ENCODE data around the gene ZNF831.

The ZNF831 gene

GRCh38 chr20:59181936-59182335 is 18.3 kb downstream of the ZNF831 start:
- no peak for DNase-seq (ENCODE audit: low spot score)

DNA sequence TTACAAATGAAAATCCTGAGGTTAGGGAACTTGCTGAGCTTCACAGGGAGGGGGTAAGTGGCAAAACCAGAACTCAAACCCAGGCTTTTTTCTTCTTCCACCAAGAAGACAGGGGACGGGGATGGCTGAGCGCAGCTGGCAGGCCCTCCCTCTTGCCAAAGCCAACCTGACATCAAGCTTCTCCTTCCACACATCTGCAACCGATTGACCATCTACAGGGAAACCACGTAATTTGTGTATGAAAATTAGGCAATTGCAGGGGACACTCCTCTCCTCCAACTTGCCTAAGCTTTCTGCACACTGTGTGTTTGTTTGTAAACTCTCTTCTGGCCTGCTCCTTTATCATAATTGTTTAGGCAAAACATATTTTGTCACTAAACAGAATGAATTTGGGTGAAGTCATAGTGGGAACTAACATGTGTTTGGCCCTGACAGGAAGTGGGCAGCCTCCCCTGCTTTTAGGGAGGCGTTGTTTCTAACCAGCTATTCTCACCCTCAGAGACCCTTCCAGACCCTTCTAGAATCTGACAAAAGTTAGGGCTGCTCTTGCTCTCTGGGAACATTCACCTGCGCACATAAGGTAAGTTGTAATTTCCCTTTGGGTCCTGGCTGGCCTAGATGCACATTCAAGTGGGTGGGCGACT is 18.9 kb downstream of the ZNF831 start:
- DNase-seq (ENCODE audit: low spot score) = no peak

GRCh38 chr20:59183751-59184150 is 20.1 kb downstream of the ZNF831 start:
- no peak for DNase-seq (ENCODE audit: low spot score)

DNA sequence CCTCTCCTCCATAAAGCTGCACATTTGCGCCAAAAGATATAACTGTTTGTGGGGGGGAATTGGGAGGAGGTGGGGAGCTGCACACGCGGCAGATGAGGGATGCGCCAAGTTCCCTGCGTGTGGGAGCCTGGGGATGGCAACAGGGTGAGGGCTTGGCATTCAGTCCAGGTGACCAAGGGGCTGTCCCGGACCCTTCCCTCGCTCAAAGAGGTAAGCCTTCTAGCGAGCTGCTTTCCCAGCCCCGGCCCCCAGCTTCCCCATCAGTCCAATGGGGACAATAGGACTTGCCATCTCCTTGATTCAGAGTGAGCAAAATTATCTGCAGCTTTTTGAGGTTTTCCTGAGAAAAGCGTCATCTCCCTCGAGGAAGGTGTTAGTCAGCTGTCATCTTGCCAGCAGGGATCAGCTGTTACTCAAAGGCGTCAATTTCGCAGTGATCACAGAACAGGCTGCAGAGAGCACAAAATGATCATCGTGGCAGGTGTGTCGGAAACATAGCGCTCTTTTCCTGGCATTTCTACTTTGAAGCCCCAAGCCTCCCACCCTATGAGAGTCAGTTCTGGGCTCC is 21.3 kb downstream of the ZNF831 start:
- DNase-seq (ENCODE audit: low spot score) = no peak

DNA sequence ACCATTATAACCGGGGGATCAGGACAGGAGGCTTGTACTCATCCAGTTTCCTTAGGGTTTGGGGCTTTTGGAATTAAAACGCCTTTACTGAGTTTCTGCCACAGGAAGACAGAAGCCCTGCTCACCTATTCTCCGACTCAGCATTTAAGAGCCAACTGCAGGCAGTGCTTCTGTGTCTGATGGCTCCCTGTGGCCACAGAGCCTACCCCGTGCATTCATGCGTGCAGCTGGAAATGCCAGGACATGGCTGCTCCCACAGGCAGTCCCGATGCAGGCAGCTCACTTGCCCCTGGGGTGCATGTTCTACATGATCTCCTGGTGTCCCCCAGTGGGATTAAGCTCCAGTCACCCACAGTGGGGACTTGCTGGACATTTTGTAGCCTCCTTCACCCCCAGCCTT is 22.2 kb downstream of the ZNF831 start:
- no peak for DNase-seq (ENCODE audit: low spot score)

DNA sequence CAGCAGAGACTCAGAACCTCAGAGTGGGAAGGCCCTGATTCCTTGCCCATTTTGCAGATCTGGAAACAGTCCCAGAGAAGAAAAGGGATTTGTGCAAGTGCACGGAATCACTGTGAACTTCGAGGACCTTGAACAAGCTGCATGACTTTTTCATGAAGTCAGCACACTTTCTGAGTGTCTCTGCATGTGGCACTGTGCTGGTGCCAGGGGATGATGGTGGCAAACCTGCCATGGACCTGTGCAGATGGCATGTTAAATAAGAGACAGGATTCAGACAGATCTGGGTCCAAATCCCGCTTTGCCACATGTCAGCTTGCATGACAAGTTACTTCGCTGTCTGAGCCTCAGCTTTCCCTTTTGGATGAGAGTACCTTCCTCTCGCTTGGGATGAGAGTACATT is 26.8 kb downstream of the ZNF831 start:
- no peak for DNase-seq (ENCODE audit: low spot score)

DNA sequence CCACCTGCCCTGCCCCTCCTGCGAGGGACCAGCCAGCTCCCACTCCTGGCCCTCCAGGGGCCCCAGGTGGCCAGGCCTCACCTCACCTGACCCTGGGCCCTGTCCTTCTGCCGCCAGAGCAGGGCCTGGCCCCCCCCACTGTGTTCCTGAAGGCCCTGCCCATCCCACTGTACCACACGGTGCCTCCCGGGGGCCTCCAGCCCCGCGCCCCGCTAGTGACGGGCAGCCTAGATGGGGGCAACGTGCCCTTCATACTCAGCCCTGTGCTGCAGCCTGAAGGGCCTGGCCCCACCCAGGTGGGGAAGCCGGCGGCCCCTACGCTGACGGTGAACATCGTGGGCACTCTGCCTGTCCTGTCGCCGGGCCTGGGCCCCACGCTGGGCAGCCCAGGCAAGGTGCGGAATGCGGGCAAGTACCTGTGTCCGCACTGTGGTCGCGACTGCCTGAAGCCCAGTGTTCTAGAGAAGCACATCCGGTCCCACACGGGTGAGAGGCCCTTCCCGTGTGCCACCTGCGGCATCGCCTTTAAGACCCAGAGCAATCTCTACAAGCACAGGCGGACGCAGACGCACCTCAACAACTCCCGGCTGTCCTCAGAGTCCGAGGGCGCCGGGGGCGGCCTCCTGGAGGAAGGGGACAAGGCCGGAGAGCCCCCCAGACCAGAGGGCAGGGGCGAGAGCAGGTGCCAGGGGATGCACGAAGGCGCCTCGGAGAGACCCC is 27.6 kb downstream of the ZNF831 start:
- no peak for DNase-seq (ENCODE audit: low spot score)

GRCh38 chr20:59191756-59192532 is 28.3 kb downstream of the ZNF831 start:
- no peak for DNase-seq (ENCODE audit: low spot score)

- no peak for DNase-seq (ENCODE audit: low spot score)
Measured at GRCh38 chr20:59192533-59192896, 28.9 kb downstream of the ZNF831 start.

GRCh38 chr20:59193325-59193724 is 29.7 kb downstream of the ZNF831 start:
- no peak for DNase-seq (ENCODE audit: low spot score)

DNA sequence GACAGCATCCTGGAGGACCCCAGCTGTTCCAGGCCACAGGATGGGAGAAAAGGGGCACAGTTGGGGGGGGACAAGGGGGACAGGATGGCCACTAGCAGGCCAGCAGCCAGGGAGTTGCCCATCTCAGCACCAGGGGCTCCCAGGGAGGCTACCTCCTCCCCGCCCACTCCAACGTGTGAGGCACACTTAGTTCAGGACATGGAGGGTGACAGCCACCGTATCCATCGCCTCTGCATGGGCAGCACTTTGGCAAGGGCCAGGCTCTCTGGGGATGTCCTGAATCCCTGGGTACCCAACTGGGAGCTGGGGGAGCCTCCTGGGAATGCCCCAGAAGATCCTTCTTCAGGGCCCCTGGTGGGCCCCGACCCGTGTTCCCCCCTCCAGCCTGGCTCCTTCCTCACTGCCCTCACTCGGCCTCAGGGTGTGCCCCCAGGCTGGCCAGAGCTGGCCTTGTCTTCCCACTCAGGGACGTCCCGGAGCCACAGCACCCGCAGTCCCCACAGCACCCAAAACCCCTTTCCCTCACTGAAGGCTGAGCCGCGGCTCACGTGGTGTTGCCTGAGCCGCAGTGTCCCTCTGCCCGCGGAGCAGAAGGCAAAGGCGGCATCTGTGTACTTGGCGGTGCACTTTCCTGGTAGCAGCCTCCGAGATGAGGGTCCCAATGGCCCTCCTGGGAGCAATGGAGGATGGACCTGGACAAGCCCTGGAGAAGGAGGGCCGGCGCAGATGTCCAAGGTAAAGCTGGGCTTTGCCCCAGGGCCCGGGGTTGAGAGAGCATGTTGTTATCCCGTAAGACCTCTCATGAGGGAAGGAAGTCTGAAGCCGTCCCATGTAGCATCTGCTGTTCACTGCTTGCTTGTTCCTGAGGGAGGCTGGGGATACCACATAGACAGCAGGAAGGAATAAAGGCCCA is 30.7 kb downstream of the ZNF831 start:
- no peak for DNase-seq (ENCODE audit: low spot score)

- no peak for DNase-seq (ENCODE audit: low spot score)
Measured at GRCh38 chr20:59195316-59195993, 31.8 kb downstream of the ZNF831 start.

GRCh38 chr20:59204165-59204894 is 40.7 kb downstream of the ZNF831 start:
- DNase-seq (ENCODE audit: low spot score) = no peak

GRCh38 chr20:59205044-59205443 is 41.4 kb downstream of the ZNF831 start:
- no peak for DNase-seq (ENCODE audit: low spot score)

- DNase-seq (ENCODE audit: low spot score) = no peak
Measured at GRCh38 chr20:59207235-59207634, 43.6 kb downstream of the ZNF831 start.

DNA sequence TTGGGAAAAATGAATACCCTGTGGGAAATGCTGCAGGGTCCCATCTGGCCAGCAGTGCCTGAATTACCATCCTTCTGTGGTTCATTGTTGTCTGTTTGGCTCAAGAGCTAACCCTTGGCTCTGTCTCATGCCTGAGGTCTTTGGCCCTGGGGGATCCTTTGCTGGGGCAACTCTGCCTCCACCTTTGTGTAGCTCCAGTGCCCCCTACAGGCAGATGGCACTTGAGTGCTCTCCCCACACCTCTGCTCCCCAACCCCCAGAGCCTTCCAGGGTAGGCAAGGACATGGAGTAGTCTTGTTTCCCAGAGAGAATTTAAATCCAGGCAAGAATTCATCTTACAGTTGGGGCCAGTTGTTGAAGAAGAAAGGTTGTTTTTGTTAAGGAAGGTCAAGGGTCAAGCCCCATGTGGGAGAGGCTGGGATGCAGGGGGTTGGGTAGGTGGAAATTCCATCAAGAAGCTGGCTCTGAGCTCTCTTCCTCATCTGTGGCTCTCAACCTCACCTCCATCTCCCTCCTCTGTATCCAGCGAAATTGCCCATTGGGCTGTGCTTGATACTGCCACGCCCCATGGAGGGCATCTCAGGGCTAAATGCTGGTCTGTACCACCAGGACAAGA is 44.2 kb downstream of the ZNF831 start:
- DNase-seq (ENCODE audit: low spot score) = no peak

- no peak for DNase-seq (ENCODE audit: low spot score)
Measured at GRCh38 chr20:59210186-59210585, 46.6 kb downstream of the ZNF831 start.

DNA sequence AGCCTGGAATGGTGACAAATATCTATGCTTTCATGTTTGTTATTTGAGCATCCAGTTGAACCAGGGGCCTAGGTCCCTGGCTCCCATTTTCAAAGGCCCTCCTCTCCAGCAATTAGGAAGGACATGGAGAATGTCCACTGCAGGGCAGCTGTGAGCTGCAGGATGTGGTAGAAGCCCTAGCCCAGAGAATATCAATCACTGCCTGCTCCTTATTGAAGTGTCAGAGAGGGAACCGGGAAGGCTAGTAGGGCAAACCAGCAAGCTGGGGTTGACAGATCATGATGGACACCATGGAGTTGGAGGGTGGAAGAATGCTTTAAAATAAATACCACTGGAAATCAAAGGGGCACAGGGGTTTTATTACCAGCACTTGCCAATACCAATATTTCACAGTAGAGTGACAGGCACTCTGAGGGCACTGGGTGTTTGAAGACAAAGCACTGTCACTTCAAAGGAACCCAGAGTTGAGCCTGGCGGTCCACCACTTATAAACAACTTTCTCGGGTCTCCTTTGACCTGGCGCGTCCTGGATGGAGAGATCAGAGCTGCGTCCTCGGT is 47.7 kb downstream of the ZNF831 start:
- no peak for DNase-seq (ENCODE audit: low spot score)

DNA sequence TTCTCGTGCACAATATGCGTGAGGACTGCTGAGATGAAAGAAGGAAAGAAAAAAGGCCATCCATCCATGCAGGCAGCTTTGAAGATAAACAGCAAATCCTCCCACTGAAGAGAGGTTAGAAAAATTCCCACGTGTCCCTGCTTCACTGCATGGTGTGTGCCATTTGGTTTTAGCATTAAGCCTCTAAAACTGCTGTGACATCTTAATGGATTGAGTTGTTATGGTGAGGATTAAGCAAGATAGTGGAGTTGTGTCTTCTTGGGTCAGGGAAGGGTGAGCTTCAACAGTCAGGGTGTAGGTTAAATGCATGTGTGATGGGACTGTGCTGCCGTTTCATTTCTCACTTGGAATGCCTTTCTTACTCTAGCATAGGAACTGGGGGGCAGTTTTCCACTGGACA is 50.5 kb downstream of the ZNF831 start:
- DNase-seq (ENCODE audit: low spot score) = no peak

Data from kidney capillary endothelial cell (primary cell).